ENCODE measurements around the gene HPGD. TPM values are rescaled to one million over a fixed set of nuclear protein-coding genes. Genes with fewer than 3 reads are reported as not detected.
"Not testable (repeated sequence)": the region's sequence is repeated elsewhere in the genome, so short reads cannot be mapped to it uniquely, and the experiment has no call there.

HPGD gene
- total RNA-seq, 2 donors from 2014 or later = 5.2 to 7.2 TPM

DNA sequence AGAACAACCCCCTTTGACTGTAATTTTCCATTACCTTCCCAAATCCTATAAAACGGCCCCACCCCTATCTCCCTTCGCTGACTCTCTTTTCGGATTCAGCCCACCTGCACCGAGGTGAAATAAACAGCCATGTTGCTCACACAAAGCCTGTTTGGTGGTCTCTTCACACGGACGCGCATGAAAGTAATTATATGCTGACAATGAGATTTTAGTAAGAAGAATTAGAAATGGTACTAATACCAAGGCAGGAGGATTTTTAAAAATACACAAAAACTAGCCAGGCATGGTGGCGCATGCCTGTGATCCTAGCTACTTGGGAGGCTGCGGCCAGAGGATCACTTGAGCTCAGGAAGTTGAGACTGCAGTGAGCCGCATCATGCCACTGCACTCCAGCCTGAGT is 33.9 kb downstream of the HPGD start:
- ATAC-seq (replicated peaks in 1 of 2); H3K27ac Mint-ChIP-seq; H3K4me1 Mint-ChIP-seq (ENCODE audit: low read depth); H3K9me3 Mint-ChIP-seq; H3K27me3 Mint-ChIP-seq (ENCODE audit: low read depth); H3K36me3 Mint-ChIP-seq (ENCODE audit: insufficient read depth in 2 of 2); H3K4me3 Mint-ChIP-seq; DNase-seq: not testable (repeated sequence)

DNA sequence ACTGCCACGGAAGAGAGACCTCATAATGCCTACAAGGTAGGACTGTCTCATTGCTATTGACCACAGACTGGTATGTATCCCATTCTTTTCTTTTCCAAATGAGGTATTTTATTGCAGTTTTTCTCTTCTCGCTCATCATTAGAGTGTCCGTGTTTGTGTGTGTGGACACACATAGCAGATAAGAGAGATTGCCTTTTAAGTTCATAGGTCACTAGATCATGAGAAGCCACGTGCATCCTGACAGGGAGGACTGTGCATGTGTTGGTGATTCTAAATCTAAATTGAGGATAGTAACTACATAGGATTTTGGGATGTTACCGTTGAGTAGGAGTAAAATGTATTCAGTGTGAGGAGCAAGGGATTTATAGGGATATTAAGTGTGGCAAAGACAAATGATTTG is 37.3 kb downstream of the HPGD start:
- no peak for DNase-seq
- ATAC-seq (replicated peaks in 1 of 2) = no peak
- Mint-ChIP-seq H3K4me3 (no peak overlapping the region), H3K9me3 (no peaks in the 10 kb centered on the region), H3K27ac (no peak overlapping the region), H3K36me3 (ENCODE audit: insufficient read depth in 2 of 2) (no peaks in the 10 kb centered on the region), H3K27me3 (ENCODE audit: low read depth) (no peaks in the 10 kb centered on the region), H3K4me1 (ENCODE audit: low read depth) (no peaks in the 10 kb centered on the region)

- no peak overlapping the region for H3K4me3 Mint-ChIP-seq
- no peaks in the 10 kb centered on the region for H3K9me3 Mint-ChIP-seq
- no peak overlapping the region for H3K27ac Mint-ChIP-seq
- no peaks in the 10 kb centered on the region for H3K4me1 Mint-ChIP-seq (ENCODE audit: low read depth)
- H3K27me3 Mint-ChIP-seq (ENCODE audit: low read depth) = no peaks in the 10 kb centered on the region
- H3K36me3 Mint-ChIP-seq (ENCODE audit: insufficient read depth in 2 of 2) = no peaks in the 10 kb centered on the region
- DNase-seq = no peak
- no peak for ATAC-seq (replicated peaks in 1 of 2)
Measured at GRCh38 chr4:174483792-174484191, 38.5 kb downstream of the HPGD start.

DNA sequence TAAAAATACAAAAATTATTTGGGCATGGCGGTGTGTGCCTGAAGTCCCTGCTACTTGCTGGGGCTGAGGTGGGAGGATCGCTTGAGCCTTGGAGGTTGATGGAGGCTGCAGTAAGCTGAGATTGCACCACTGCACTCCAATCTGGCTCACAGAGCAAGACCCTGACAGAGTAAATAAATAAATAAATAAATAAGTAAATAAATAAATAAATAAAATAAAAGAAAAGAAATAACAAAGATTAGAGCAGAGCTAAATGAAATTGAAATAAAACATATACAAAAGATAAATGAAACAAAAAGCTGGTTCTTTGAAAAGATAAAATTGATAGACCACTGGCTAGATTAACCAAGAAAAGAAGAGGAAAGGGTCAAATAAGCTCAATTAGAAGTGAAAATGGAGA is 43.1 kb downstream of the HPGD start:
- Mint-ChIP-seq H3K36me3 (ENCODE audit: insufficient read depth in 2 of 2) (no peaks in the 10 kb centered on the region), H3K4me3 (no peak overlapping the region), H3K27ac (no peak overlapping the region), H3K9me3 (peaks cover 0 to 2% of the 10 kb centered on the region in 2 donors), H3K4me1 (ENCODE audit: low read depth) (no peaks in the 10 kb centered on the region), H3K27me3 (ENCODE audit: low read depth) (no peaks in the 10 kb centered on the region)
- ATAC-seq (replicated peaks in 1 of 2) = no peak
- no peak for DNase-seq

DNA sequence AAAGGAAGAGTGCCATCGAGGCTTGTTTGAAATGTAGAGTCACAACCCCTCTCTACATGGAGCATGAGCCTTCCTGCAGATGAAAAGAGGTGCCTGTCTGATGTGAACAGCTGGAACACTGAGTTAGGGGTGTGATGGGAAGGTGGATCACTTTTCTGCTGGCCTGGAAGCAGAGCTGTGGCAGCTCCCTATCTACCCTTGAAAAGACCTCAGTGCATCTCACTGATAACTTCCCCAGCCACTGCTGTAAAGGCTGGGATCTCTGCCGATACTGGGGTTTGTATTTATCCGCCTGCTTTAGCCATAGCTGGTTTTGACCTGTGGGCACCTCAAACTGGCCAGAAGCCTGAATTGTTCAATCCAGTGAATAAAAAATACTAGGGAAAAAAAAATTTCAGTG is 46.8 kb downstream of the HPGD start:
- DNase-seq (no peak), ATAC-seq (replicated peaks in 1 of 2) (no peak)
- Mint-ChIP-seq H3K4me3 (no peak overlapping the region), H3K27ac (no peak overlapping the region), H3K36me3 (ENCODE audit: insufficient read depth in 2 of 2) (no peaks in the 10 kb centered on the region), H3K4me1 (ENCODE audit: low read depth) (no peaks in the 10 kb centered on the region), H3K27me3 (ENCODE audit: low read depth) (no peaks in the 10 kb centered on the region), H3K9me3 (peaks cover 0 to 2% of the 10 kb centered on the region in 2 donors)

GRCh38 chr4:174474457-174475075 is 47.7 kb downstream of the HPGD start:
- H3K27ac Mint-ChIP-seq = no peak overlapping the region
- H3K4me3 Mint-ChIP-seq = no peak overlapping the region

DNA sequence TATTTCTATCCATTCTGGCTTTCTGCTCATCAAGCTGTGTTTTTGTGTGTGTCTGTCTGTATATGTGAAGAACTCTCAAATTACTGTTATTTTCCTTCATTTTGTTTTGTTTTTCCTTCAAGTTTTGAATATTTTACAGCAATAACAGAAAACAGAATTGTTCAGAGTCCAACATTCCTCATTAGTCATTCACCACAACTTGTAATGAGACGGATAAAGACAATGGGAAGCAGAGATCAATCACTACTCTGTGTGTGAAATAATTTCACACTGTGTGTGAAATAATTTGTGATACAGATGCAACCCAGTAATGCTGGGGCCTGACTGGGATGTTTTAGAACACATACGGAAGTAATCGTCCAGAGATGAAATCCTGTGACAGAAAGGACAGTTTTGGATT is 55.2 kb downstream of the HPGD start:
- H3K27me3 Mint-ChIP-seq (ENCODE audit: low read depth) = no peaks in the 10 kb centered on the region
- no peaks in the 10 kb centered on the region for H3K36me3 Mint-ChIP-seq (ENCODE audit: insufficient read depth in 2 of 2)
- no peak overlapping the region for H3K27ac Mint-ChIP-seq
- peaks cover 6 to 9% of the 10 kb centered on the region in 2 donors for H3K9me3 Mint-ChIP-seq
- ATAC-seq (replicated peaks in 1 of 2) (no peak), DNase-seq (no peak)
- no peak overlapping the region for H3K4me3 Mint-ChIP-seq
- no peaks in the 10 kb centered on the region for H3K4me1 Mint-ChIP-seq (ENCODE audit: low read depth)

More at GRCh38 chr4:174474457-174475075, 47.7 kb downstream of the HPGD start:
- ATAC-seq (replicated peaks in 1 of 2) (no peak), DNase-seq (no peak)
- Mint-ChIP-seq H3K9me3 (peaks cover 0 to 2% of the 10 kb centered on the region in 2 donors), H3K4me1 (ENCODE audit: low read depth) (no peaks in the 10 kb centered on the region), H3K27me3 (ENCODE audit: low read depth) (no peaks in the 10 kb centered on the region), H3K36me3 (ENCODE audit: insufficient read depth in 2 of 2) (no peaks in the 10 kb centered on the region)

GRCh38 chr4:174464949-174465348 is 57.3 kb downstream of the HPGD start:
- peaks cover 6 to 9% of the 10 kb centered on the region in 2 donors for H3K9me3 Mint-ChIP-seq
- H3K27me3 Mint-ChIP-seq (ENCODE audit: low read depth) = no peaks in the 10 kb centered on the region
- H3K4me1 Mint-ChIP-seq (ENCODE audit: low read depth) = no peaks in the 10 kb centered on the region
- no peaks in the 10 kb centered on the region for H3K36me3 Mint-ChIP-seq (ENCODE audit: insufficient read depth in 2 of 2)
- DNase-seq (no peak), ATAC-seq (replicated peaks in 1 of 2) (no peak)
- H3K27ac Mint-ChIP-seq = no peak overlapping the region
- H3K4me3 Mint-ChIP-seq = no peak overlapping the region

DNA sequence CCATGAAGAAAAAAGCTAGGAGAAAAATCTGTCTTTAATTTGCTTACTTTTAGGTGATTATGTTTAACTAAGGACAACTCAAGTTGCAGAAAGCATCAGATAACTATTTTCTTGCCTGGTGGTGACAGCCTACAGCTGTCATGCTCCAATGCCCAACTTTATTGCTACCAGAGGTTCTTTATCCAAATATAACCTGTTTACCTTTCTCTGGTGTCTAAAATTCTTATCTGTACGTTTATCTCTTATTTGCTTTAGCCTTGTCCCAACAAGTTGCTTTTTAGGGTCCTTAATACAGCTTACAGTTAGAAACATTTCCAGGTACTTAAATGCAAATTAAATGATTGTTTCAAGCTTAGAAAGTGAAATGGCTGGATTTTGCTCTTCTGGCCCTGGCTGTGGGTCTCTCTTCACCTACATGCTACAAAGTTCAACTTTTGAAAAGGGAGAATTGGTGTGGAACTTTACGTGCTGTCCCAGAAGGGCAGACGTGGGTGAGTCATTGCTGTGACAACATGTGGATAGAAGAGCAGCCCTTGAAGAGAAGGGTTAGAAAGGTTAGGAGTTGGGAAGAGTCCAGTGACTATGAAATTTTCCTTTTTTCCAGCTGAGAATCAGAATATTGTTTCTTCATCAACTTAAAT is 60.7 kb downstream of the HPGD start:
- Mint-ChIP-seq H3K27me3 (ENCODE audit: low read depth) (no peaks in the 10 kb centered on the region), H3K9me3 (peaks cover 6 to 7% of the 10 kb centered on the region in 2 donors), H3K27ac (no peak overlapping the region), H3K36me3 (ENCODE audit: insufficient read depth in 2 of 2) (no peaks in the 10 kb centered on the region), H3K4me3 (no peak overlapping the region), H3K4me1 (ENCODE audit: low read depth) (no peaks in the 10 kb centered on the region)
- DNase-seq (no peak), ATAC-seq (replicated peaks in 1 of 2) (no peak)

- Mint-ChIP-seq H3K9me3 (peaks cover 6 to 7% of the 10 kb centered on the region in 2 donors), H3K27me3 (ENCODE audit: low read depth) (no peaks in the 10 kb centered on the region)
Measured at GRCh38 chr4:174460684-174461083, 61.6 kb downstream of the HPGD start.

DNA sequence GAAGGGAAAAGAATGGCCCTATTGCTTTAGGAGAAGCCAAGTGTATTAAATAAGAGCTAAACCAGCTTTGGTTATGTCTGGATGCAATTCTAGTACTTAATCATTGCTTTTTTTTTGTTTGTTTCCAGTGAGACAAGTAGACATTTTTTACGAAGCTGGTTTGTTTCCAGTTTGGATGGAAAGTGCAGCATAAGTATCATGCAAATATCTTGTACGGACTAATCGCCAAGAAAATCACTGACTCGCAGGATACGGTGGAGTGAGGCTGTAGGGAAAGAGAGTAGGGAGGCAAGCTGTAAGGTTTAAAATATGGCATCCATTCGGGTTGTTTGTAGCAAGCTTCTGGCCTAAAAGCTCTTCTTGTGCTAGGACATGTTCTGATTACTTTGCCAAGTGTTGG is 64.8 kb downstream of the HPGD start:
- Mint-ChIP-seq H3K4me1 (ENCODE audit: low read depth) (no peaks in the 10 kb centered on the region), H3K36me3 (ENCODE audit: insufficient read depth in 2 of 2) (no peaks in the 10 kb centered on the region), H3K27ac (no peak overlapping the region), H3K9me3 (no peaks in the 10 kb centered on the region), H3K27me3 (ENCODE audit: low read depth) (no peaks in the 10 kb centered on the region), H3K4me3 (no peak overlapping the region)
- ATAC-seq (replicated peaks in 1 of 2) = no peak
- no peak for DNase-seq

More at GRCh38 chr4:174460684-174461083, 61.6 kb downstream of the HPGD start:
- H3K27ac Mint-ChIP-seq = no peak overlapping the region
- no peaks in the 10 kb centered on the region for H3K36me3 Mint-ChIP-seq (ENCODE audit: insufficient read depth in 2 of 2)
- DNase-seq (no peak), ATAC-seq (replicated peaks in 1 of 2) (no peak)
- no peaks in the 10 kb centered on the region for H3K4me1 Mint-ChIP-seq (ENCODE audit: low read depth)
- H3K4me3 Mint-ChIP-seq = no peak overlapping the region

- Mint-ChIP-seq H3K9me3 (no peaks in the 10 kb centered on the region), H3K4me1 (ENCODE audit: low read depth) (no peaks in the 10 kb centered on the region), H3K36me3 (ENCODE audit: insufficient read depth in 2 of 2) (no peaks in the 10 kb centered on the region), H3K27me3 (ENCODE audit: low read depth) (no peaks in the 10 kb centered on the region), H3K27ac (no peak overlapping the region), H3K4me3 (no peak overlapping the region)
- ATAC-seq (replicated peaks in 1 of 2) (no peak), DNase-seq (no peak)
Measured at GRCh38 chr4:174454815-174455473, 67.3 kb downstream of the HPGD start.

DNA sequence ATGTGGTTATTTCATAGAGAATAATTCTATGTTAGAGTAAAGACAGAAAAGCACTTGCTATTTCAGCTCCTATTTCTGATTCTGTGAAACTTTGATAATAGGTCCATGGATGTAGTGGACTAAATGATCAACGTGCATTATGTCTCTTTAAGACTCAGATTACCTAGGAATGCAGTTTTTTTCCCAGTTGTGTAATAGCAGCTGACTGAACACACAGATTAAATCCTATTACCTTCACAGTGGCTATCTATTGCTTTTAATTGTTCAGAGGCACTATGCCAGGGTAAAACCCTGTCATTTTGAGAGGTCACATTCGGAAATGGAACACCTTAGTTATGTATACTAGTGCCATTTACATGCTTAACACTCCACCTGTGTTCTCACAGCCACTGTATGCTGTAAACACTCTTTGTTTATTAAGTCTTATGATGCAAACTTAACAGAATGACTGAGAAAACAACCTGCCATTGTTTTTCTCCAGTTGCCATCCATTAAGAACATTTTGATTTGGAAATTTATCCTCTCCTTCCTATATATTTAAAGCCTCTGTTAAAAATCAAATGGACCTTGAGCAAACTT is 70.5 kb downstream of the HPGD start:
- Mint-ChIP-seq H3K27me3 (ENCODE audit: low read depth) (no peaks in the 10 kb centered on the region), H3K4me1 (ENCODE audit: low read depth) (no peaks in the 10 kb centered on the region), H3K27ac (no peak overlapping the region), H3K36me3 (ENCODE audit: insufficient read depth in 2 of 2) (no peaks in the 10 kb centered on the region), H3K4me3 (no peak overlapping the region), H3K9me3 (peaks cover 0 to under 1% of the 10 kb centered on the region in 2 donors)
- no peak for DNase-seq
- ATAC-seq (replicated peaks in 1 of 2) = no peak
